Natural killer cell treated with Interleukin-12 subunit alpha and Interleukin-12 subunit beta and Interleukin-15 and Interleukin-18, amount 100 ng/mL, for 72 hours (primary cell): ENCODE data around the gene HOXA7. TPM values are rescaled to one million over a fixed set of nuclear protein-coding genes. Genes with fewer than 3 reads are reported as not detected.

Experiments
- ATAC-seq, 2 donors: fragments of 150-1000 bp; cut with Tn5 transposase in 1 of 2; sonication (Bioruptor Pico), chemical (Tn5 transposase) in 1 of 2; 2 replicates each; pipeline ENCODE4 v1.10.0; 2021
- DNase-seq: peaks from one replicate; pipeline ENCODE4 v3.0.0; 2022; ENCODE audit warnings: low spot score
- H3K27ac Mint-ChIP-seq, 2 donors: 1 replicate in 1 of 2; 2 replicates in 1 of 2; pipeline ENCODE4 v1.8.0; 2022; ENCODE audit warnings: mixed read lengths in 2 of 2, mild to moderate bottlenecking in 1 of 2, moderate library complexity in 1 of 2
- H3K27me3 Mint-ChIP-seq, 2 donors: 1 replicate in 1 of 2; 2 replicates in 1 of 2; pipeline ENCODE4 v1.8.0; 2022; ENCODE audit warnings: mixed read lengths in 2 of 2
- H3K36me3 Mint-ChIP-seq: one replicate; pipeline ENCODE4 v1.8.0; 2022; ENCODE audit warnings: mixed read lengths
- H3K4me1 Mint-ChIP-seq, 2 donors: 1 replicate in 1 of 2; 2 replicates in 1 of 2; pipeline ENCODE4 v1.8.0; 2022; ENCODE audit warnings: low read depth in 2 of 2, mixed read lengths in 2 of 2, mild to moderate bottlenecking in 1 of 2
- H3K4me3 Mint-ChIP-seq: one replicate; pipeline ENCODE4 v1.8.0; 2022; ENCODE audit warnings: mixed read lengths
- H3K9me3 Mint-ChIP-seq: 2 replicates; pipeline ENCODE4 v1.8.0; 2022; ENCODE audit warnings: mixed read lengths
- total RNA-seq, 2 donors: library from RNA; stranded (reverse); gene quantifications; one replicate each; pipeline ENCODE4 v1.2.3, GENCODE V29; 2022

HOXA7 gene
- total RNA-seq, 2 donors from 2014 or later, result 0.20 TPM; not detected in 1

GRCh38 chr7:27198138-27198841 lies 41.8 kb upstream of the HOXA7 start:
- no peak for ATAC-seq
- Mint-ChIP-seq H3K36me3 (no peaks in the 10 kb centered on the region), H3K9me3 (no peaks in the 10 kb centered on the region), H3K4me3 (peak overlapping the region; percentile 44), H3K27me3 (peaks cover 69 to 76% of the 10 kb centered on the region in 2 donors), H3K4me1 (peaks cover 20 to 28% of the 10 kb centered on the region in 2 donors), H3K27ac (peak overlapping the region in 1 of 2 donors; percentile 63)
- DNase-seq, result no peak

GRCh38 chr7:27197137-27198042 lies 40.9 kb upstream of the HOXA7 start:
- no peak overlapping the region for H3K4me3 Mint-ChIP-seq
- H3K4me1 Mint-ChIP-seq, result peaks cover 20 to 28% of the 10 kb centered on the region in 2 donors
- no peak overlapping the region for H3K27ac Mint-ChIP-seq
- no peaks in the 10 kb centered on the region for H3K36me3 Mint-ChIP-seq
- ATAC-seq (no peak), DNase-seq (no peak)
- peaks cover 62 to 67% of the 10 kb centered on the region in 2 donors for H3K27me3 Mint-ChIP-seq
- H3K9me3 Mint-ChIP-seq, result no peaks in the 10 kb centered on the region

GRCh38 chr7:27196287-27196767 lies 39.9 kb upstream of the HOXA7 start:
- no peak for ATAC-seq
- Mint-ChIP-seq H3K27ac (no peak overlapping the region), H3K36me3 (no peaks in the 10 kb centered on the region), H3K27me3 (peaks cover 57 to 61% of the 10 kb centered on the region in 2 donors), H3K9me3 (no peaks in the 10 kb centered on the region), H3K4me3 (no peak overlapping the region), H3K4me1 (peaks cover 13 to 17% of the 10 kb centered on the region in 2 donors)
- DNase-seq, result no peak

GRCh38 chr7:27194686-27195379 lies 38.4 kb upstream of the HOXA7 start:
- H3K36me3 Mint-ChIP-seq, result no peaks in the 10 kb centered on the region
- DNase-seq (no peak), ATAC-seq (no peak)
- H3K4me3 Mint-ChIP-seq, result no peak overlapping the region
- no peaks in the 10 kb centered on the region for H3K9me3 Mint-ChIP-seq
- H3K27me3 Mint-ChIP-seq, result peaks cover 56 to 66% of the 10 kb centered on the region in 2 donors
- H3K4me1 Mint-ChIP-seq, result peaks cover 6 to 8% of the 10 kb centered on the region in 2 donors
- no peak overlapping the region for H3K27ac Mint-ChIP-seq

GRCh38 chr7:27194002-27194352 lies 37.5 kb upstream of the HOXA7 start:
- Mint-ChIP-seq H3K4me1 (peaks cover 8 to 15% of the 10 kb centered on the region in 2 donors), H3K27me3 (peaks cover 59 to 74% of the 10 kb centered on the region in 2 donors), H3K9me3 (no peaks in the 10 kb centered on the region), H3K4me3 (peak overlapping the region; percentile 65), H3K27ac (no peak overlapping the region), H3K36me3 (no peaks in the 10 kb centered on the region)
- DNase-seq, result no peak
- ATAC-seq, result no peak

- no peak for ATAC-seq
- Mint-ChIP-seq H3K27me3 (peaks cover 59 to 74% of the 10 kb centered on the region in 2 donors), H3K27ac (no peak overlapping the region), H3K36me3 (no peaks in the 10 kb centered on the region), H3K4me1 (peaks cover 13 to 15% of the 10 kb centered on the region in 2 donors), H3K9me3 (no peaks in the 10 kb centered on the region), H3K4me3 (peak overlapping the region; percentile 65)
- no peak for DNase-seq
Measured at GRCh38 chr7:27193335-27194001, 37.0 kb upstream of the HOXA7 start.

GRCh38 chr7:27192546-27193334 lies 36.3 kb upstream of the HOXA7 start:
- peak overlapping the region; percentile 71 for H3K4me3 Mint-ChIP-seq
- no peaks in the 10 kb centered on the region for H3K9me3 Mint-ChIP-seq
- no peak overlapping the region for H3K27ac Mint-ChIP-seq
- no peak for DNase-seq
- ATAC-seq, result peak; percentile 66 to 71
- H3K27me3 Mint-ChIP-seq, result peaks cover 60 to 74% of the 10 kb centered on the region in 2 donors
- peaks cover 14 to 18% of the 10 kb centered on the region in 2 donors for H3K4me1 Mint-ChIP-seq
- H3K36me3 Mint-ChIP-seq, result no peaks in the 10 kb centered on the region

- Mint-ChIP-seq H3K27ac (no peak overlapping the region), H3K36me3 (no peaks in the 10 kb centered on the region), H3K27me3 (peaks cover 60 to 75% of the 10 kb centered on the region in 2 donors), H3K4me3 (peak overlapping the region; percentile 54), H3K9me3 (no peaks in the 10 kb centered on the region), H3K4me1 (peaks cover 17 to 23% of the 10 kb centered on the region in 2 donors)
- DNase-seq, result no peak
- peak; percentile 17 to 21 for ATAC-seq
Measured at GRCh38 chr7:27191833-27192545, 35.5 kb upstream of the HOXA7 start.

- no peaks in the 10 kb centered on the region for H3K9me3 Mint-ChIP-seq
- H3K36me3 Mint-ChIP-seq, result no peaks in the 10 kb centered on the region
- H3K4me1 Mint-ChIP-seq, result peaks cover 20 to 26% of the 10 kb centered on the region in 2 donors
- H3K27ac Mint-ChIP-seq, result no peak overlapping the region
- H3K27me3 Mint-ChIP-seq, result peaks cover 61 to 82% of the 10 kb centered on the region in 2 donors
- no peak overlapping the region for H3K4me3 Mint-ChIP-seq
- DNase-seq (no peak), ATAC-seq (no peak)
Measured at GRCh38 chr7:27191161-27191731, 34.8 kb upstream of the HOXA7 start.

- Mint-ChIP-seq H3K4me1 (peaks cover 27 to 32% of the 10 kb centered on the region in 2 donors), H3K27me3 (peaks cover 62 to 85% of the 10 kb centered on the region in 2 donors), H3K4me3 (peak overlapping the region; percentile 18), H3K36me3 (no peaks in the 10 kb centered on the region), H3K9me3 (no peaks in the 10 kb centered on the region), H3K27ac (no peak overlapping the region)
- ATAC-seq, result no peak
- no peak for DNase-seq
Measured at GRCh38 chr7:27189997-27190748, 33.7 kb upstream of the HOXA7 start.

GRCh38 chr7:27189295-27189996 lies 33.0 kb upstream of the HOXA7 start:
- H3K27me3 Mint-ChIP-seq, result peaks cover 61 to 85% of the 10 kb centered on the region in 2 donors
- ATAC-seq (no peak), DNase-seq (no peak)
- no peaks in the 10 kb centered on the region for H3K9me3 Mint-ChIP-seq
- peaks cover 34 to 38% of the 10 kb centered on the region in 2 donors for H3K4me1 Mint-ChIP-seq
- no peak overlapping the region for H3K27ac Mint-ChIP-seq
- H3K36me3 Mint-ChIP-seq, result no peaks in the 10 kb centered on the region
- H3K4me3 Mint-ChIP-seq, result peak overlapping the region; percentile 92
